Stimulated activated CD4-positive, alpha-beta T cell treated with anti-CD3 and anti-CD28 coated beads, Interleukin-15, amount 100 ng/mL, for 48 hours (primary cell): ENCODE measurements around the gene STX7.

Experiments
- DNase-seq, 2 donors: peaks; one replicate each; pipeline ENCODE4 v3.0.0-alpha.2; 2020; ENCODE audit warnings: low read depth in 2 of 2

STX7 gene

DNA sequence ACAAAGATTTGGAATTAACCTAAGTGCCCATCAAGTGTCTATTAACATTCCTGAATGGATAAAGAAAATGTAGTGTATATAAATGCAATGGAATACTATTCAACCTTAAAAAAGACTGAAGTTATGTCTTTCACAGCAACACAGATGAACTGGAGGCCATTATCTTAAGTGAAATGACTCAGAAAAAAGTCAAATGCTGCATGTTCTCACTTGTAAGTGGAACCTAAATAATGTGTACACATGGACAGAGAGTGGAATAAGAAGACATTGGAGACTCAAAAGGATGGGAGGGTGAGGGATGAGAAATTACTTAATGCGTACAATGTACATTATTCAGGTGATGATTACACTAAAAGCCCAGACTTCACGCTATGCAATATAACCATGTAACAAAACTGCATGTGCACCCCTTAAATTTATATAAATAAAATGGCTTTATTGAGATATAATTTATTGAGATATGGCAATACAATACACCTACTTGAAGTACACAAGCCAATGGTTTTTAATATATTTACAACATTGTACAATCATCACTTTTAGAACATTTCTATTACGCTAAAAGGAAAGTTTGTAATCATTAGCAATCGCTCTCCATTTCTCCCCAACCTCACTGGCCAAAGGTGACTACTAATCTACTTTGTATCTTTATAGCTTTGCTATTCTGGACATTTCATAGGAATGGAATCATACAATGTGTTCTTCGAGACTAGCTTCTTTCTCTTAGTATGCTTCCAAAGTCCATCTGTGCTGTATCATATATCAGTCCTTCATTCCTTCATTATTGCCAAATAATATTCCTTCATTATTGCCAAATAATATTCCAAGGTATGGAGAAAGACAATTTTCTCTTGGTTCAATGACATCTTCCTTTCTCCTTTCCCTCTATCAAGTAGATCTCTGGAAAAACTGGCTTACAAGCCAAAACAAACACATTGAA, 5.8 kb downstream of the STX7 start:
- DNase-seq: no peak

- DNase-seq: no peak
Observed at GRCh38 chr6:132506461-132506860, 6.5 kb downstream of the STX7 start.

DNA sequence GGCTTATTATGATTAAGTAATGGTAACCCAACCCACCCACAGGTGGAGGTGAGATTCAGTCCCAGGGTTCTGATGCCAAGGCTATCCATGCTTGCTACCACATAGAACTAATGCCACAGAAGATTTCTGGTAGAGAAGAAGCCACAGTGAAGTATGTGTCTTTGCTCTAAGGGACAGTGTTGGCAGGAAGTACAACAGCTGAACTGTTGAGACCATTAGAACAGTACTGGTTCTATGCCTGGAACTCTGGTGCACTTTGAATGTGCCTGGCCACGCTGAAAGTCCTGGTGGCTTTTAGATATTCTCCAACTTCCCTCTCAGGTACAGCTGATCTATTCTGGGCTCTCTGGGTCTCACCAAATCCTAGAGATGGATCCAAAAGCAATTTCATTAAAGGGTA, 7.8 kb downstream of the STX7 start:
- DNase-seq: no peak

- no peak for DNase-seq
Observed at GRCh38 chr6:132504757-132505156, 8.2 kb downstream of the STX7 start.

GRCh38 chr6:132499757-132500156, 13.2 kb downstream of the STX7 start:
- DNase-seq: no peak

GRCh38 chr6:132498638-132499037, 14.3 kb downstream of the STX7 start:
- no peak for DNase-seq

DNA sequence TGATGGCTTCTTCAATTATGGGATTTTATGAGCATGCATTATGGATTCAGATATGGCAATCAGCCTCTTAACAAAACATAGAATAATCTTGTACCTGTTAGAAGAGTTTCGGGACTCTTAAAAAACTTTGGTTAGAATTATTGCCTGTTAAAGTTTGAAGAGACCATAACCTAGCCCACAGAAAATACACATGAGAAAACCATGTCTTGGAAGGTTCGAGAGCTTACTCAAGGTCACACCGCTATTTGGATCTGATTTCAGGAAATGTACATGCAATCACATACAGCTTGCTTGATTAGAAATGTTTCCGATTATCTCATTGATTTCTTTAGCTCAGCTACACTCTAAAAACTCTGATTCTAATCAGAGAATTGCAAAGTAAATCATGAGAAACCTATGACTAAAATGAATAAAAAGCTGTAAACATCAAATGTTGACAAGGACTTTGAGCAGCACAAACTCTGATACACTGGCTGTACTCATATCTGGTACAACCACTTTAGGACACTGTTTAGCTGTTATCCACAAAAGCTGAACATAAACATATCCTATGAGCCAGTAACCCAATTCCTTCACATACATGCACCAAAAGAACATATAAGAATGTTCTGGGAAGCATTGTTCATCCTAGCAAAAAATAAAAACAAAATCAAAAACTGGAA, 16.3 kb downstream of the STX7 start:
- no peak for DNase-seq

GRCh38 chr6:132495604-132496079, 17.3 kb downstream of the STX7 start:
- DNase-seq: no peak

DNA sequence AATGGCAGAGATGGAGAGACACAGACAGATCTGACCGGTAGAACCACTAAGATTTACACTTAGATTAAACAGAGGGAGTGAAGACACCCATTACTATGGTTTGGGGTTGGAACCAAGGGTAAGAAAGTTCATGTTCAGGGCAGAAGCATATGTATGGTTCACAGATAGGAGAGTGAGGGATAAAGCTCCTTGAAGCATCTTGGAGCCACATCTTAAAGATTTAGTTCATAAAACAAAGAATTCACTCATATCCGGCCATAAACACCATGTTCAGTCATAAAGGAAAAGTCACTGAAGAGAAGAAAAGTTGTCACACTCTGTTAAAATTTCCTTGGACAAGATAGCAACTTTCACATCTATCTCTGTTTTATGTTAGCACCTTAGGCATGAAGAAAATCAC, 18.0 kb downstream of the STX7 start:
- no peak for DNase-seq

DNA sequence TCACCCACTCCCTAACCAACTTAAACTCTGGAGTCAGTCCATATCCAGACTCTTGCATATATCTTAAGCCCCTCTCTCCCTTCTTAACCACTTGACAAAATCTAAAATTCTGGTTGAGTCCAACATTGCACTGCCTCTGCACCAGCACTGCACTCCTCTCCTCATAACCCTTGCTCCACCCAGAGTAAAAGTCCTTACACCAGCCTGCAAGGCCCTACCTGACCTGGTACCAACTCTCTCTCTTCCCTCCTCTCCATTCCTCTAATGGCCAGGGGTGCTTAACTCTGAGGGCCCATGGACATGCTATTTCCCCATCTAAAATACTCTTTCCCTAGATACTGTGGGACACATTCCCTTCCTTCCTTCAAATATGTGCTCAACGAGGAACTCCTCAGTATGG, 21.0 kb downstream of the STX7 start:
- DNase-seq: no peak

DNA sequence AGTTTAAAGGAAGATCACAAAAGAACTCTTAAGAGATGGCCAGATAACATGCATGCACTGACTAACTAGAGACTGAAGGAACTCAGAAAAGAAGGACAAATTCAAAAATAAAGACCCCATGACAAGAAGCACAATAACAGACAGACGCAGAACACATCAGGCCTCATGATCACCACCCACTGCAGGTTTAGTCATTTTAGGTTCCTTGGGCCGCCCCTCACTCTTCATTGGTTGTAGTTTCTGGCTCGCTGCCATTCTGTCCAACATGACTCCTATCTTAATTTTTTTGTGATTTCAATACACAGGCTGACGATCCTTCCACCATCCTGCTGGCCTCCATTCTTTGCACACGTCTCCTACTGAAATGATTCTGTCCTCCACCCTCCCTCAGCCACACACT, 21.6 kb downstream of the STX7 start:
- DNase-seq: no peak

DNA sequence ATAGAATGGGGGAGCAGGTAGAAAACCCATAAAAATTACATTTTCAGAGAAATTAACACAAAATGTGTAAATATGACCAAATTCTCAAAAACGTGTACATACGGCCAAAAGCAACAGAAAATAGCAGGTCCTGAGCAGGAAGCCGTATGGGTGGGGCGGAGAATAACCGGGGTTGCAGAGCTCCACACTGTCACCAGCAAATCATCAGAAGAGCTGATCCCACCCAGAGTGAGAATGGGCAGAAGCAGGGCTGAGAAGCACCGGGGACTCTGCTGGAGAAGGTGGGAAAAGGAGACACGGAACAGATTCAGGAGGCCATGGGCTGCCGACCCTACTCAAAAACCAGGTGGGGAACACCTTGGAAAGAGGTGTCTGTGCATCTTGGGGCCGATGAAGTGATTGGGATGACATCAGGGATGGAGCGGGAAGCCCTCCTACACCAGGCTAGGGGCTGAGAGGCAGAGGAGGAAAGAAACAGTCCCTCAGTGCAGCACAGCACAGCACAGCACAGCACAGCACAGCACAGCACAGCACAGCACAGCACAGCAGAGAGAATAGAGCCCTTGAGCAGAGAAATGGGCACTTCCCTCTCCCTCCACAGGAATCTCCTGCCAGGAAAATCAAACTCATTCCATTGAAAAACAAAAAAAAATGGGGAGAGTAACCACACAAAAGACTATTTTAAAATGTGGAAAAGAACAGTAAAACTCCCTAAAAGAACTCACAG, 22.3 kb downstream of the STX7 start:
- DNase-seq: no peak

DNA sequence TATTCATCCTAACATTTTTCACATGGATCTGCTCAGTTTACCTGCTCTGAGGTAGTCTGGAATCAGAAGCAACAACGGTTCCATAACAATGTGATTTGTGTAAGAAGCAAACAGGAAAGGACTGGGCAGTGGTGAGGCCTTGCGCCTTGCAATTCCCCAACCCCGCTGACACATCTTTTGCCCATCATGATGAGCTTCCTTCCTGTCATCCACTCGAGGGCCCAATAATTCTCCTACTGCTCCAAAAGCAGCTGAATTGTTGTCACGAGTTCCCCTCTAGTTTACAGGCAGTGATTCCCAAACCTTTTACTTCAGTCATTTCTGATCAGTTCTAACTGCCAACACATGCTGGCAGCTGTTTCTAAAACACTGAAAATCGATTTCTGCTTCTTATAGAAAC, 22.9 kb downstream of the STX7 start:
- DNase-seq: no peak

DNA sequence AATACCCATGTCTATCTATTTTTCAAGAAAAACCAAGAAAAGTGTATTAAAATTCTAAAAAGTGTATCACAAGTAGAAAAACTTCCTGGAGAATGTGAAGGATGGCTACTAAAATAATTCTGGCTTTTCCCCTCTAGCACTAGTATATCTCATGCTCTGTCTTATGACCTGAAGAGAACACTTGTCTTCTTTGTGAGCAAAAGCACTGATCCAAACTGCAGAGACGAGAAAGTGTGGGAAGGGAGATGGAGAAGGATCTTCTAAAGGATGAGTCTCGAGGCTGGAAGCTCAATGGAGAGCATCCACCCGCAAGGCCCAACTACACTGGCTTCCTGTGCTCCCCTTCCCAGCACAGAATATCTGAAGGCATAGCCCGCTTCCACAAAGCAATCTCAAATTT, 23.5 kb downstream of the STX7 start:
- DNase-seq: no peak

GRCh38 chr6:132487762-132488161, 25.2 kb downstream of the STX7 start:
- no peak for DNase-seq

DNA sequence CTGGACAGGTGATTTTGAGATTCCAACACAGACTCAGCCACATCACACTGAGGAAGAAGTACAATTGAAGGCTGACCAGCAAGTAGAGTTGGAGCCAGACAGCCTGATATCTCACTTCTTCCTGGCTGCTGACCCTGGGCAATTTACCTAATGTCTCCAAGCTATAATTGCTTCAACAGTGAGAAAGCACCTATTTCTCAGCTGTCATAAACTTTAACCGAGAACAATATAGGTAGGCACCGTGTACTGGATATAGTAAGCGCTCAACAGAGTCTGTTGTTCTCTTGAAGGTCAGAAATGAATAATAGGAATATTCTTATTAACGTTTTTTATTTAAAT, 28.3 kb downstream of the STX7 start:
- DNase-seq: no peak

DNA sequence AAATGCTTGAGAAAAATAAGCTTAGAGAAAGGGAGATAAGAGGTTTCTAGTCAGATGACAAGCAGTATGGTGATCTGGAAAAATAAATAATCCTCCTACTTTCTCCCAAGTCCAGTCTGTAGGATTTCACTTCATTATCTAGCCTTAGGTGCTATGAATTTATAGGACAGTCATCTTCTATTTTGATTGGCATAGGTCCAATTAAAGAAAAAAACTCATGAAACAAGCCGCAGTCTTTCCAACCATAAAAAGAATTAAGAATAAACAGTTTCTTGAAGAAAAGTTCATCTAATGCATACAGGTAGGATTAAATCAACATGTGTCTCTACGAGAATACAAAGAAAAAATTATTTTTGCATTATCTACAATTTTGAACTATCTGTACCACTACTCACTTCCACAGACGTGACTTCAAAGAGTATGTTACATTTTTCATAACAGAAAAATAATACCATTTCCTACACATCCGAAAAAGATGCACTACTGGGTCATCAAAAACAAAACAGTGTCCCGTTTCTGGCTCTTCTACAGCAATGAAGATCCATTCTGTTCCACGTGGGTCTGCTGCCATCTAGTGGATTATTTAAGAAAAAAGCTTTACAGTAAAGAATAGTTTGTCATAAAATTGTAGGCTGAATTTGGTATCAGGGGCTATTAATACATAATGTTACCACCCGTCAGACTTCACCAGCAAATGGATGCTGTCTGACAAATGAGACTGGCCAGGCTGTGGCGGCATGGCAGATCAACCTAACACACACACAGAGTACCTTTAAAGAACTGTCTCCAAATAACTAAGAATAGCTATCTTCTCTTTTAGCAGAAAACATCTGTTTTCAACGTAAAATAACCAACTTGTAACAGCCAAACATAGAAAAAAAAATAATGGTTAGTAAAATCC, 28.9 kb downstream of the STX7 start:
- peak in 1 of 2 donors; percentile 22 for DNase-seq

GRCh38 chr6:132482581-132482980, 30.3 kb downstream of the STX7 start:
- DNase-seq: no peak

- DNase-seq: no peak
Observed at GRCh38 chr6:132481189-132481588, 31.7 kb downstream of the STX7 start.

GRCh38 chr6:132479131-132479530, 33.8 kb downstream of the STX7 start:
- no peak for DNase-seq

GRCh38 chr6:132478674-132479073, 34.2 kb downstream of the STX7 start:
- no peak for DNase-seq

DNA sequence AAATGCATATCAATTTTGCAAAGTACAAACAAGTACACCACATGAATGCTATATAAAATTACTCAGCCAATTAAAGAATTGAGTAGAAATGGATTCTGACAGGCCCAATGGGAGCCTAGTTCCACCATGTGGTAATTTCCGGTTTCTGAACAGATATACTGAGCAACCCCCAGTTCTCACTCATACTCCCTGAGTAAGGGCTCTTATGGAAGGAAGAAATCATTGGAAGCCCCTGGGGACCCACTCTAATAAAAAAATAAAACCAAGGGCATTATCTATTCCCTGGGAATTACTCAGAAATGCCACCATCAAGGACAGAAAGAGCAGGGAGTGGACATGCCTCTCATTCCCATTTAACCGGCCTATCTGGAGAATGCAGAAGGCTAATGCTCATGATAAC, 34.6 kb downstream of the STX7 start:
- no peak for DNase-seq
